HG03103 (cell line): ENCODE measurements around the gene C1orf232.

Experiments used
- ATAC-seq: cut with Tn5 transposase; IDR thresholded peaks from one replicate; pipeline ENCODE4 v1.9.1; 2021; ENCODE audit warnings: low read depth; ENCODE audit not compliant: unreplicated experiment

Gene C1orf232

GRCh38 chr1:26168410-26169197 is at the start of gene C1orf232:
C1orf232 (minus strand) TSS chr1:26168963; CDS start chr1:26168499, 464 bp downstream.
- no peak for ATAC-seq

GRCh38 chr1:26215246-26215645 is 46.5 kb upstream of the C1orf232 start:
- ATAC-seq = no peak

GRCh38 chr1:26213335-26213905 is 44.7 kb upstream of the C1orf232 start:
- ATAC-seq = no peak

GRCh38 chr1:26212726-26213125 is 44.0 kb upstream of the C1orf232 start:
- no peak for ATAC-seq

- ATAC-seq = no peak
These were observed 41.5 kb upstream of the C1orf232 start for GRCh38 chr1:26210147-26210870.

GRCh38 chr1:26203642-26204318 is 35.0 kb upstream of the C1orf232 start:
- no peak for ATAC-seq

- ATAC-seq = no peak
These were observed 31.6 kb upstream of the C1orf232 start for GRCh38 chr1:26200413-26200812.

- ATAC-seq = no peak
These were observed 29.1 kb upstream of the C1orf232 start for GRCh38 chr1:26197813-26198212.

GRCh38 chr1:26197301-26197700 is 28.5 kb upstream of the C1orf232 start:
- no peak for ATAC-seq

GRCh38 chr1:26195805-26196204 is 27.0 kb upstream of the C1orf232 start:
- ATAC-seq = no peak

GRCh38 chr1:26191739-26192138 is 23.0 kb upstream of the C1orf232 start:
- no peak for ATAC-seq

GRCh38 chr1:26190373-26190987 is 21.7 kb upstream of the C1orf232 start, which contains the start of gene CATSPER4:
CATSPER4 (plus strand) TSS chr1:26190602; CDS start chr1:26190628, 26 bp downstream.
- no peak for ATAC-seq

- ATAC-seq = no peak
These were observed 21.1 kb upstream of the C1orf232 start for GRCh38 chr1:26189751-26190275.

GRCh38 chr1:26189331-26189730 is 20.6 kb upstream of the C1orf232 start:
- ATAC-seq = no peak

- ATAC-seq = no peak
These were observed 19.7 kb upstream of the C1orf232 start for GRCh38 chr1:26188477-26188876.

GRCh38 chr1:26187882-26188281 is 19.1 kb upstream of the C1orf232 start:
- ATAC-seq = no peak

- ATAC-seq = no peak
These were observed 16.1 kb upstream of the C1orf232 start for GRCh38 chr1:26184883-26185282.

GRCh38 chr1:26184086-26184485 is 15.3 kb upstream of the C1orf232 start:
- no peak for ATAC-seq

- ATAC-seq = no peak
These were observed 13.6 kb upstream of the C1orf232 start for GRCh38 chr1:26182383-26182696.

GRCh38 chr1:26181586-26182382 is 13.0 kb upstream of the C1orf232 start:
- ATAC-seq = no peak
